MM.1S (cell line): ENCODE results near the gene PRKCZ.

Experiments
- DNase-seq: peaks from one replicate; pipeline ENCODE4 v3.0.0-alpha.2; 2015
- H2AFZ ChIP-seq: fragments of 300-600 bp; sonication (generic); 2 replicates; pipeline ENCODE4 v1.6.0; 2016; ENCODE audit warnings: antibody characterized with exemption, low read length
- H3F3A ChIP-seq: fragments of 300-600 bp; sonication (generic); 2 replicates; pipeline ENCODE4 v1.6.1; 2016; ENCODE audit warnings: mild to moderate bottlenecking, antibody characterized with exemption, low read length, moderate library complexity, mixed read lengths; ENCODE audit not compliant: insufficient read depth
- H3K27ac ChIP-seq: fragments of 300-600 bp; sonication (generic); 2 replicates; pipeline ENCODE4 v1.5.1; 2016; ENCODE audit warnings: mild to moderate bottlenecking, low read length
- H3K27me3 ChIP-seq: fragments of 300-600 bp; sonication (generic); replicated peaks from 2 replicates; pipeline ENCODE4 v1.6.0; 2016; ENCODE audit warnings: low read length; ENCODE audit not compliant: insufficient read depth
- H3K36me3 ChIP-seq: fragments of 300-600 bp; sonication (generic); replicated peaks from 2 replicates; pipeline ENCODE4 v1.6.1; 2016; ENCODE audit warnings: mild to moderate bottlenecking, low read length, mixed read lengths; ENCODE audit not compliant: insufficient read depth
- H3K4me1 ChIP-seq: fragments of 300-600 bp; sonication (generic); 2 replicates; pipeline ENCODE4 v1.6.1; 2016; ENCODE audit warnings: low read length, mixed read lengths
- H3K4me2 ChIP-seq: fragments of 300-600 bp; sonication (generic); 2 replicates; pipeline ENCODE4 v1.6.0; 2016; ENCODE audit warnings: low read depth, low read length
- H3K4me3 ChIP-seq: fragments of 300-600 bp; sonication (generic); 2 replicates; pipeline ENCODE4 v1.5.1; 2016; ENCODE audit warnings: low read length, mixed read lengths
- H3K79me2 ChIP-seq: fragments of 300-600 bp; sonication (generic); 2 replicates; pipeline ENCODE4 v1.6.1; 2016; ENCODE audit warnings: mixed run types, low read length, mixed read lengths
- H3K9ac ChIP-seq: fragments of 300-600 bp; sonication (generic); 2 replicates; pipeline ENCODE4 v1.6.1; 2016; ENCODE audit warnings: low read length, mixed read lengths
- H3K9me2 ChIP-seq: fragments of 300-600 bp; sonication (generic); replicated peaks from 2 replicates; pipeline ENCODE4 v1.6.1; 2016; ENCODE audit warnings: mild to moderate bottlenecking, low read length, mixed read lengths; ENCODE audit not compliant: insufficient read depth
- H3K9me3 ChIP-seq: fragments of 300-600 bp; sonication (generic); replicated peaks from 2 replicates; pipeline ENCODE4 v1.6.1; 2016; ENCODE audit warnings: mild to moderate bottlenecking, low read length, mixed read lengths; ENCODE audit not compliant: insufficient read depth
- H4K20me1 ChIP-seq: fragments of 300-600 bp; sonication (generic); 2 replicates; pipeline ENCODE4 v1.6.1; 2016; ENCODE audit warnings: mild to moderate bottlenecking, low read length, moderate library complexity, mixed read lengths; ENCODE audit not compliant: insufficient read depth
- CTCF ChIP-seq: fragments of 300-600 bp; sonication (generic); IDR thresholded peaks from 2 replicates; pipeline ENCODE4 v1.5.1; 2016; ENCODE audit warnings: antibody characterized with exemption, low read length, mixed read lengths
- EZH2 ChIP-seq: fragments of 300-600 bp; sonication (generic); optimal IDR thresholded peaks from 2 replicates; pipeline ENCODE3; 2017; ENCODE audit warnings: low read depth, mild to moderate bottlenecking, antibody characterized with exemption, low read length, mixed read lengths
- EZH2phosphoT487 ChIP-seq: fragments of 300-600 bp; sonication (generic); IDR thresholded peaks from 2 replicates; pipeline ENCODE4 v1.6.1; 2018; ENCODE audit warnings: antibody characterized with exemption, low read length

The PRKCZ gene

GRCh38 chr1:2023187-2023586 lies 27.0 kb upstream of the PRKCZ start:
- H4K20me1 ChIP-seq: no peaks in the 10 kb centered on the region
- no peak for DNase-seq
- H3K4me1 ChIP-seq: no peaks in the 10 kb centered on the region
- no peak for TF ChIP-seq EZH2phosphoT487
- no peak for TF ChIP-seq EZH2
- no peak for TF ChIP-seq CTCF
- no peak overlapping the region for H3K27ac ChIP-seq
- no peaks in the 10 kb centered on the region for H3K9me3 ChIP-seq
- H3K9ac ChIP-seq: no peak overlapping the region
- no peak overlapping the region for H3K4me3 ChIP-seq
- H3K36me3 ChIP-seq: no peaks in the 10 kb centered on the region
- no peak overlapping the region for H3K4me2 ChIP-seq
- no peaks in the 10 kb centered on the region for H3F3A ChIP-seq
- no peak overlapping the region for H2AFZ ChIP-seq
- no peaks in the 10 kb centered on the region for H3K9me2 ChIP-seq
- H3K27me3 ChIP-seq: peaks cover 95% of the 10 kb centered on the region
- no peaks in the 10 kb centered on the region for H3K79me2 ChIP-seq

- H2AFZ ChIP-seq: no peak overlapping the region
- TF ChIP-seq EZH2 (no peak), EZH2phosphoT487 (no peak), CTCF (no peak)
- no peaks in the 10 kb centered on the region for H3K36me3 ChIP-seq
- H3F3A ChIP-seq: no peaks in the 10 kb centered on the region
- DNase-seq: no peak
- no peak overlapping the region for H3K4me2 ChIP-seq
- no peak overlapping the region for H3K9ac ChIP-seq
- H3K9me3 ChIP-seq: no peaks in the 10 kb centered on the region
- no peaks in the 10 kb centered on the region for H3K4me1 ChIP-seq
- H3K27ac ChIP-seq: no peak overlapping the region
- H3K79me2 ChIP-seq: no peaks in the 10 kb centered on the region
- no peaks in the 10 kb centered on the region for H3K9me2 ChIP-seq
- peaks cover 100% of the 10 kb centered on the region for H3K27me3 ChIP-seq
- H4K20me1 ChIP-seq: no peaks in the 10 kb centered on the region
- no peak overlapping the region for H3K4me3 ChIP-seq
Measured at GRCh38 chr1:2024451-2024850, 25.8 kb upstream of the PRKCZ start.

DNA sequence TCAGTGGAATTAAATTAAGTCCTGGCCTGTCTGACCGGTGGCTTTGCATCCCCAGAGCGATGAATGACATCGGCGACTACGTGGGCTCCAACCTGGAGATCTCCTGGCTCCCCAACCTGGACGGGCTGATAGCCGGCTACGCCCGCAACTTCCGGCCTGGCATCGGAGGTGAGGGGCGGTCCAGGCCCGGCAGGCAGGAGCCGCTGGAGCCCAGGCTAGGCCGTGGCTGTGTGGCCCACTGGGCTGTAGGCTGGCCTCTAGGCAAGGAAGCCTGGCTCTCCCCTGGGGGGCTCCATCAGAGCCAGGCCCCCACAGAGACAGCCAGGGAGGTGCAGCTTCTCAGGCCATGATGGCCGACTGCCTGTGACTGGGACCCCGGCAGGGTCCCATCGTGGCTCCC lies 25.3 kb upstream of the PRKCZ start:
- H3K9me3 ChIP-seq: no peaks in the 10 kb centered on the region
- H3K79me2 ChIP-seq: no peaks in the 10 kb centered on the region
- H3K9me2 ChIP-seq: no peaks in the 10 kb centered on the region
- no peak for DNase-seq
- no peak overlapping the region for H3K4me3 ChIP-seq
- H3K9ac ChIP-seq: no peak overlapping the region
- H4K20me1 ChIP-seq: no peaks in the 10 kb centered on the region
- H2AFZ ChIP-seq: no peak overlapping the region
- no peaks in the 10 kb centered on the region for H3K4me1 ChIP-seq
- no peaks in the 10 kb centered on the region for H3F3A ChIP-seq
- no peaks in the 10 kb centered on the region for H3K36me3 ChIP-seq
- H3K27me3 ChIP-seq: peaks cover 100% of the 10 kb centered on the region
- no peak overlapping the region for H3K4me2 ChIP-seq
- TF ChIP-seq EZH2phosphoT487 (no peak), CTCF (no peak), EZH2 (no peak)
- no peak overlapping the region for H3K27ac ChIP-seq
